Left lung (tissue), 10 donors: ENCODE results near the gene RNASEH2C. TPM values are rescaled to one million over a fixed set of nuclear protein-coding genes. Genes with fewer than 3 reads are reported as not detected.
"Not testable (repeated sequence)": the region's sequence is repeated elsewhere in the genome, so short reads cannot be mapped to it uniquely, and the experiment has no call there.

Experiments
- ATAC-seq: fragments of 200-7000 bp; cut with Tn5 transposase; one replicate; pipeline ENCODE4 v1.9.1; 2020; ENCODE audit warnings: moderate library complexity
- DNase-seq, 4 donors: peaks; one replicate each; pipeline ENCODE4 v3.0.0-alpha.2; 2013 to 2020
- H3K27ac ChIP-seq, 2 donors: fragments of 200-600 bp; sonication (generic) in 1 of 2; one replicate each; pipeline versions ENCODE4 v1.5.0 to v1.8.0; 2020 to 2021
- H3K27me3 ChIP-seq, 2 donors: fragments of 200-600 bp; sonication (generic) in 1 of 2; one replicate each; pipeline versions ENCODE4 v1.5.0 to v1.8.0; 2020 to 2021
- H3K36me3 ChIP-seq, 2 donors: fragments of 200-600 bp; sonication (generic) in 1 of 2; one replicate each; pipeline versions ENCODE4 v1.5.0 to v1.8.0; 2020 to 2021
- H3K4me1 ChIP-seq, 2 donors: fragments of 200-600 bp; one replicate each; pipeline ENCODE4 v1.8.0; 2021
- H3K4me3 ChIP-seq, 2 donors: fragments of 200-600 bp; sonication (generic) in 1 of 2; one replicate each; pipeline versions ENCODE4 v1.5.0 to v1.8.0; 2020 to 2021; ENCODE audit warnings: mild to moderate bottlenecking in 1 of 2
- H3K9me3 ChIP-seq, 2 donors: fragments of 200-600 bp; sonication (generic) in 1 of 2; one replicate each; pipeline versions ENCODE4 v1.5.0 to v1.8.0; 2020 to 2021
- intact Hi-C, 2 donors: fragments of 100-400 bp; cut with DNase I; formaldehyde crosslinking; loops; one replicate each; pipeline versions ENCODE4 v1.11.2 to v1.14.2; 2022
- polyA plus RNA-seq, 6 donors: library from polyadenylated mRNA; unstranded; fragments of 120-200 nt; gene quantifications; one replicate each; pipeline ENCODE4 v1.2.1, GENCODE V29; 2013; ENCODE audit not compliant: insufficient read length in 6 of 6
- total RNA-seq, 2 donors: library from RNA; stranded (reverse); fragmentation: NEBNext Ultra II Directional; extraction: Animal tissue kit (Norgen Biotek cat#: 25700); gene quantifications; one replicate each; pipeline ENCODE4 v1.2.1, GENCODE V29; 2021
- TF ChIP-seq, protein P1 (sequence below), 2 donors: fragments of 200-600 bp; sonication (generic) in 1 of 2; IDR thresholded peaks; one replicate each; pipeline versions ENCODE4 v1.5.0 to v1.8.0; 2021; ENCODE audit warnings: antibody characterized with exemption in 2 of 2
- donor health status: DM: no; HTN: yes; CAD: no.
- donor health status: DM: no; HTN: no; CAD: no.

Gene RNASEH2C
- total and polyA plus RNA-seq, 8 donors: 34.7 to 70.1 (median 40.1) TPM

DNA sequence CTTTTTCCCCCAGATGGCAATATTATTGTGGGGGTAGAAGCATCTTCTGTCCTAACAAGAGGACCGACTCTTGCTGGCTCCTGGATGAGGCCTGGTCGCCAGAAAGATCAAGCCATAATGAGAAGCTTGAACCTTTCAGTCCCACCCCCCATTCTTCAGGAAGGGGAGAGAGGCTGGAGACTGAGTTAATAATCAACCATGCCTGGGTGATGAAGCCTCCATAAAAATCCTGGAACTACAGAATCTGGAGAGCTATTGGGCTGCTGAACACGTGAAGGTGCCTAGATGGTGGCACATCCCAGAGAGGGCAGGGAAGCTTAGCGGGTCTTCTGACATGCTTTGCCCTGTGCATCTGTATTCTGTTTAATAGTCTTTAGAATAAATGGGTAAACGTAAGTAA is 43.8 kb upstream of the RNASEH2C start:
- TF ChIP-seq, protein P1, sequence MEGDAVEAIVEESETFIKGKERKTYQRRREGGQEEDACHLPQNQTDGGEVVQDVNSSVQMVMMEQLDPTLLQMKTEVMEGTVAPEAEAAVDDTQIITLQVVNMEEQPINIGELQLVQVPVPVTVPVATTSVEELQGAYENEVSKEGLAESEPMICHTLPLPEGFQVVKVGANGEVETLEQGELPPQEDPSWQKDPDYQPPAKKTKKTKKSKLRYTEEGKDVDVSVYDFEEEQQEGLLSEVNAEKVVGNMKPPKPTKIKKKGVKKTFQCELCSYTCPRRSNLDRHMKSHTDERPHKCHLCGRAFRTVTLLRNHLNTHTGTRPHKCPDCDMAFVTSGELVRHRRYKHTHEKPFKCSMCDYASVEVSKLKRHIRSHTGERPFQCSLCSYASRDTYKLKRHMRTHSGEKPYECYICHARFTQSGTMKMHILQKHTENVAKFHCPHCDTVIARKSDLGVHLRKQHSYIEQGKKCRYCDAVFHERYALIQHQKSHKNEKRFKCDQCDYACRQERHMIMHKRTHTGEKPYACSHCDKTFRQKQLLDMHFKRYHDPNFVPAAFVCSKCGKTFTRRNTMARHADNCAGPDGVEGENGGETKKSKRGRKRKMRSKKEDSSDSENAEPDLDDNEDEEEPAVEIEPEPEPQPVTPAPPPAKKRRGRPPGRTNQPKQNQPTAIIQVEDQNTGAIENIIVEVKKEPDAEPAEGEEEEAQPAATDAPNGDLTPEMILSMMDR (IDR thresholded peaks at IDR 0.05): no peak
- H3K4me3 ChIP-seq: no peak overlapping the region
- H3K4me1 ChIP-seq: peaks cover 0 to 28% of the 10 kb centered on the region in 2 donors
- no peak for DNase-seq
- intact Hi-C loops: no loop called here
- peak; percentile 27 for ATAC-seq
- H3K27me3 ChIP-seq: no peaks in the 10 kb centered on the region
- H3K27ac ChIP-seq: no peak overlapping the region
- no peaks in the 10 kb centered on the region for H3K9me3 ChIP-seq
- H3K36me3 ChIP-seq: no peaks in the 10 kb centered on the region

DNA sequence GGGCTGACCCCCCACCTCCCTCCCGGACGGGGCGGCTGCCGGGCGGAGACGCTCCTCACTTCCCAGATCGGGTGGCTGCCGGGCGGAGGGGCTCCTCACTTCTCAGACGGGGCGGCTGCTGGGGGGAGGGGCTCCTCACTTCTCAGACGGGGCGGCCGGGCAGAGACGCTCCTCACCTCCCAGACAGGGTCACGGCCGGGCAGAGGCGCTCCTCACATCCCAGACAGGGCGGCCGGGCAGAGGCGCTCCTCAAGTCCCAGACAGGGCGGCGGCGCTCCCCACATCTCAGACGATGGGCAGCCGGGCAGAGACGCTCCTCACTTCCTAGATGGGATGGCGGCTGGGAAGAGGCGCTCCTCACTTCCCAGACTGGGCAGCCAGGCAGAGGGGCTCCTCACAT is 42.2 kb upstream of the RNASEH2C start:
- intact Hi-C loops, ATAC-seq, H3K27ac ChIP-seq, H3K4me3 ChIP-seq, DNase-seq, H3K36me3 ChIP-seq, H3K9me3 ChIP-seq, H3K27me3 ChIP-seq: not testable (repeated sequence)
- peaks cover 0 to 17% of the 10 kb centered on the region in 2 donors for H3K4me1 ChIP-seq

DNA sequence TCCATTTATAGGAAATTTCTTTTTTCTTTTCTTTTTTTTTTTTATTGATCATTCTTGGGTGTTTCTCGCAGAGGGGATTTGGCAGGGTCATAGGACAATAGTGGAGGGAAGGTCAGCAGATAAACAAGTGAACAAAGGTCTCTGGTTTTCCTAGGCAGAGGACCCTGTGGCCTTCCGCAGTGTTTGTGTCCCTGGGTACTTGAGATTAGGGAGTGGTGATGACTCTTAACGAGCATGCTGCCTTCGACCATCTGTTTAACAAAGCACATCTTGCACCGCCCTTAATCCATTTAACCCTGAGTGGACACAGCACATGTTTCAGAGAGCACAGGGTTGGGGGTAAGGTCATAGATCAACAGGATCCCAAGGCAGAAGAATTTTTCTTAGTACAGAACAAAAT is 41.6 kb upstream of the RNASEH2C start:
- H3K36me3 ChIP-seq, intact Hi-C loops, H3K27me3 ChIP-seq, H3K27ac ChIP-seq, DNase-seq, H3K4me3 ChIP-seq, H3K9me3 ChIP-seq, ATAC-seq: not testable (repeated sequence)
- peaks cover 0 to 11% of the 10 kb centered on the region in 2 donors for H3K4me1 ChIP-seq

DNA sequence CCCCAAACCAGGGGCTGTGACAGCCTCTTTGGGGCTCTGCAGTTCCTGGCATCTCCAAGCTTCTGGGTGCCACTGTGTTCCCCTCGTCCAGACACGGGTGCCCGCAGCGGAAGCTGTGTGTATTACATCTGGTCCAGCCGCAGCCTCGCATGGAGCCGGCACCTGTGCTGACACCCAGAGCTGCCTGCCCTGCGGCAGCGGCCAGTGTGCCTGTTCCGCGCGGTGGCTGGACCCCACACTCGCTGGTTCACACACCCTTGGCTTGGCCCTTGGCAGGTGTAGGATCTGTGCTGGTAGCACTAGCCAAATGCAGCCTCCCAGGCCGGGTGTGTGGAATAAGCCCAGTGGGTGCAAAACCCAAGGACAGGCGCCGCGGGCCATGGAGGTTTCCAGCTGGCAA is 24.5 kb upstream of the RNASEH2C start:
- Histone ChIP-seq H3K27ac (no peak overlapping the region), H3K36me3 (no peaks in the 10 kb centered on the region), H3K27me3 (no peaks in the 10 kb centered on the region), H3K4me1 (no peaks in the 10 kb centered on the region), H3K4me3 (no peak overlapping the region), H3K9me3 (no peaks in the 10 kb centered on the region)
- TF ChIP-seq, protein P1 (IDR thresholded peaks at IDR 0.05): no peak
- ATAC-seq: no peak
- DNase-seq: peak in 1 of 4 donors; percentile 77
- intact Hi-C loops: no loop called here

DNA sequence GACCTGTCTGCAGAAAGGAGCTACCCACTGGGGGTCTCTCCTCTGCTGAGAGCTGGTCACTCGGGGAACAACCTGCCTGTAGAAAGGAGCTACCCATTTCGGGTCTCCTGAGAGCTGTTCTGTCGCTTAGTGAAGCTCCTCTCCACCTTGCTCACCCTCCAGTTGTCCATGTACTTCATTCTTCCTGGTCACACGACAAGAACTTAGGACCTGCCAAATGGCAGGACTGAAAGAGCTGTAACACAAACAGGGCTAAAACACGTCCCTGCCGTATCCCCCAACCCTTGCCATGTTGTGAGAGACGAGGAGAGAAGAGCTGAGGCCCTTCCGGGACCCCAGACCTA is 24.1 kb upstream of the RNASEH2C start:
- intact Hi-C loops: no loop called here
- no peaks in the 10 kb centered on the region for H3K36me3 ChIP-seq
- no peaks in the 10 kb centered on the region for H3K4me1 ChIP-seq
- H3K27me3 ChIP-seq: no peaks in the 10 kb centered on the region
- no peak for DNase-seq
- no peak for ATAC-seq
- H3K4me3 ChIP-seq: no peak overlapping the region
- TF ChIP-seq, protein P1 (IDR thresholded peaks at IDR 0.05): no peak
- H3K27ac ChIP-seq: no peak overlapping the region
- H3K9me3 ChIP-seq: no peaks in the 10 kb centered on the region

DNA sequence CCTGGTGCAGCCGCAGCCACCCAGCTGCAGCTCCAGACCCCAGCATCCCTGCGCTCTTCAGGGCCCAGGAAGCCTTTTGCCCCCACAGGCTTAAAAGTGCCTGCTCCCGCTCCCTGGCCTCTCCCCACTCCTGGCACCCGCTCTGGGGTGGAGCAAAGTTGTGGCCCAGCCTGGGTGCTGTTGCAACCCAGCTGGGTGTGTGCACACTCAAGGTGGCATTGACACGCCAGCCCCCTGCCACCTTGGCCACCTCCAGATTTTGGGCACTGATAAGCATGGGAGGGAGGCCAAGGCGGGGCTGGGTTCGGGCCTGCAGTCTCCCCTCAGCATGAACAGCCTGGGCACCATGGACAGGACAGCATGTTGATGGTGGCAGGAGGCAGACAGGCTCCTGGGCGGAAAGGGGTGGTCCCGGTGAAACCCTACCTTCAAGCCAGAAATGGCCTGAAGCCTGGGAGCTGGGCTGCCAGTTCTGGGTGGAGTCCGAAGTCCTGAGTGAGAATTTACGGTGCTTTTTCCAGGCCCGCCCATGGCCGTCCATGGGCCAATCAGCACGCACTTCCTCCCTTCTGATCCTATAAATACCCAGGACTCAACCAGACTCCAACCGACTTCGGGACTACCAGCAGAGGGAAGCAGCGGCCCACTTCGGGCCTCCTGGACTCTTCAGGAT is 23.6 kb upstream of the RNASEH2C start:
- Histone ChIP-seq H3K9me3 (no peaks in the 10 kb centered on the region), H3K4me1 (no peaks in the 10 kb centered on the region), H3K36me3 (no peaks in the 10 kb centered on the region), H3K4me3 (no peak overlapping the region), H3K27ac (no peak overlapping the region), H3K27me3 (no peaks in the 10 kb centered on the region)
- peak; percentile 65 for ATAC-seq
- peak in 1 of 4 donors; percentile 39 for DNase-seq
- TF ChIP-seq, protein P1 (IDR thresholded peaks at IDR 0.05): no peak
- intact Hi-C loops: no loop called here
